Measurements from ENCODE around the gene INPP4B.

GRCh38 chr4:142856576-142856975 lies 10.5 kb upstream of the INPP4B start:
- TF ChIP-seq CTCF (conservative IDR thresholded peaks at IDR 0.05 in 1 of 2, IDR thresholded peaks at IDR 0.05 in 1 of 2; ENCODE audit: low read depth in 1 of 2, low read length in 2 of 2) (no peak), EZH2 (IDR thresholded peaks at IDR 0.05; ENCODE audit: low read length, missing control alignments) (no peak)

Measured in fibroblast of lung (primary cell).